HG03103 (cell line): ENCODE data around the gene NQO2.
"Not testable (repeated sequence)": the region's sequence is repeated elsewhere in the genome, so short reads cannot be mapped to it uniquely, and the experiment has no call there.

ENCODE experiments used
- ATAC-seq: cut with Tn5 transposase; IDR thresholded peaks from one replicate; pipeline ENCODE4 v1.9.1; 2021; ENCODE audit warnings: low read depth; ENCODE audit not compliant: unreplicated experiment

NQO2 gene

GRCh38 chr6:2988426-2989331, 11.0 kb upstream of the NQO2 start:
- ATAC-seq = peak; percentile 67

DNA sequence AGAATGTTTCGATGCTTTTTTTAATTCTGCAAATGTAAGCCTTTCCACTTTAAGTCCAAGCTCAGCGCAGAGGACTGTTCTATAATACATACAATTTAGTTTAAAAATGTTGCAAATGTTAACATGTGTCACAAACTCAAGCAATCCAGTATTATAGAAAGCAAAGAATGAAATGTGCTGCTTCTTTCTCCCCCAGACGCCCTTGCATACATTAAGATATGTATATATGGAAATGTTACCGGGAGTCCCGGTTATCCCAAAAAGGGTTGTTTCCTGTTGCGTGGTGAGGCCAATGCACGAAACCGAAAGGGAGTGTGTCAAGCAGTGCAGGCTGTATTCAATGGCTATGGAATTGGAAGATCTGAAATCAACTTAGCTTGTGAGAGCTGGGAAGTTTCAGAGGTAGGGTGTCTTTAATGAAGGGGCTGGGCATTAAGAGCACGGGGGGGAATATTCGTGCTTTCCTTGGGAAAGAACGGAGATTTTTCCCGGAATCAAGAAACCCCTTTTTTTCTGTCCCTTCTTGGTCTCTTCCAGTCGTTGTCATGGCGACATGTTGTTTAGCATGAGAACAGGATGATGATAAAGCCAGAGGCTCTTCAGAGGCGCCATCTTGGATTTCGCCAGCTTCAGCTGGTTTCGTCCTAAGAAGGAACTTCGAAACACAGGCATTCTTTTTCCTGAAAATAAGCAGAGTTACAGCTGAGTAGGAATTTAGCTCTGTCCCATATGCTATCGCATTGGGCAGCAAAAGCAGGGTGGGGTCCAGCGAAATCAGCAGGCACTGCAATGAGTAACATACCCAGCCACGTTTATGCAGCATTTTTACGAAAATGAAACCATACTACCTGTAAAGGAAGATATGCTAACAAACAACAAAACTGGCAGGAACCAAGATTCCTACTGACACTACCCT, 10.1 kb upstream of the NQO2 start:
- ATAC-seq = peak; percentile 54

GRCh38 chr6:2990248-2990931, 9.3 kb upstream of the NQO2 start:
- ATAC-seq = no peak

GRCh38 chr6:2990932-2991506, 8.7 kb upstream of the NQO2 start:
- no peak for ATAC-seq

GRCh38 chr6:2992330-2992979, 7.2 kb upstream of the NQO2 start:
- ATAC-seq = no peak

- no peak for ATAC-seq
Observed at GRCh38 chr6:2993755-2994317, 5.9 kb upstream of the NQO2 start.

DNA sequence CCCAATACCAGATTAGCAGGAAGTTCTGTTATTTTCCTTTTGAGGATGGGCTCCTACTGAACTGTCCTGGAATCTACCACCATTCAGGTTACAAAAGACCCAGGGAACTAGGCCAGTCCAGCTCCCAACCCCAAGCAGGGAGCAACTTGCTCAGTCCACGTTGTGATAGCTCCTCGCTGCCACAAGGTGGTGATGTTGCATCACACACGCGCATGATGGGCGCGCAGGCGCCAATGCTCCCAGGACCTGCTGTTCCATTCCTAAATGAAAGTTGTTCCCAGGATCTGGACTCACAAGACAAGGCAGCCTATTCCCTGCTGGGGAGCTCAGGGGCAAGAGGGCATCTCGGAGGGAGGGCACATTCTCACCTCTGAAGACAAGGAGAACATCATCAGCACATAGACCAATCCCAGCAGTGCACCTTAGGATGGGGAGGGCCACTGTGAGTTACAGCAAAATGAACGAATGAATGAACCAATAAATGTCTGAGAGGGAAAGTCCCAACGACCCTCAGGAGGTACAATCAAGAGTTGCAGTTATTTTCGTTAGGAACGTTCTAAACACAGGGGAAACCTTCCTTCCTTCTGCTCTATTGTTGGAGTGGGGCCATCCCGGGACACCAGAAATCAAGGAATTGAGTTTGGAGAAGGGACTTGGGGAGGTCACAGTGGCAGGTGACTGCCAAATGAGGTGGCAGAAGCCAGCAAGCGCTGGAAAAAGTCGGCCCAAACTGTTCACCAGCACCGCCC, 1.3 kb upstream of the NQO2 start:
- ATAC-seq = peak; percentile 34

GRCh38 chr6:2998998-2999617, 586 bp upstream of the NQO2 start:
- no peak for ATAC-seq

- no peak for ATAC-seq
Observed at GRCh38 chr6:3001146-3001772, 1.6 kb downstream of the NQO2 start.

DNA sequence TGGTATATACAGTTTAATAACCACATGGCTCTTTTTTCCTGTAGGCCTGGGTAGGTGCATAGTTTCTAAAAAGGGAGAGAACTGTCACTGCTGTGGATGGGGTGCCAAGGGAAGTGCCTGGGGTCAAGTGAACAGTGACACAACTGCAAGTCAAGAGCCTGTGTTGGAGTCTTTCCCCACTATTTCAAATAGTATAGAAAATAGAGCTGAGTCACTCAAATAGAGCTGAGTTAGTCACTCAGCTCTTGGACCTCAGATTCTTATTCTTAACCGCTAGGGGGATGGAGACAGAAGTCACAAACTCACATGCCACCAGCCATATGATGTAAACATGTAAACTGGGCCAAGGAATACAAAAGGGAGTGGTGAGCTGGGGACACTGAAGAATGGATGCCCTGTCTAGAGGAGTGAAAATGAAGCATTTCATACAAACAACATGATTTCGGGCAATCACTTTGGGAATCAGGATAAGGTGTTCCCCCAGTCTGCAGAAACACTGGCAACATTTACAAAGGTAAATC, 2.1 kb downstream of the NQO2 start:
- no peak for ATAC-seq

GRCh38 chr6:3003226-3003625, 3.5 kb downstream of the NQO2 start:
- not testable (repeated sequence) for ATAC-seq

DNA sequence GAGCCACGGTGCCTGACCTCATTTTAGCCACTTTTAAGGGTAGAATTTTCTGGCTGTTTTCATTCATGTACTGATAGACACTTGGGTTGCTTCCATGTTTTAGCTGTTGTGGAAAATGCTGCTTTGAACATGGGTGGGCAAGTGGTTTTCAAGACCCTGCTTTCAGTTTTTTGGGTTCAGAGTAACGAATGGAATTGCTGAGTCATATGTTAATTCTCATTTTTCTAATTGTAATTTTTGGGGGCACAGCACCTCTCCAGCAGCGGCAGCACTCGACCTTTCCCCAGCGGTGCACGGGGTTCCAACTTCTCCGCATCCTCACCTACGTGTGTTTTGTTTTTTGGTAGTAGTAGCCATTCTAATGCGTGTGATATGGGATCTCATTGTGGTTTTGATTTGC, 5.4 kb downstream of the NQO2 start:
- no peak for ATAC-seq

DNA sequence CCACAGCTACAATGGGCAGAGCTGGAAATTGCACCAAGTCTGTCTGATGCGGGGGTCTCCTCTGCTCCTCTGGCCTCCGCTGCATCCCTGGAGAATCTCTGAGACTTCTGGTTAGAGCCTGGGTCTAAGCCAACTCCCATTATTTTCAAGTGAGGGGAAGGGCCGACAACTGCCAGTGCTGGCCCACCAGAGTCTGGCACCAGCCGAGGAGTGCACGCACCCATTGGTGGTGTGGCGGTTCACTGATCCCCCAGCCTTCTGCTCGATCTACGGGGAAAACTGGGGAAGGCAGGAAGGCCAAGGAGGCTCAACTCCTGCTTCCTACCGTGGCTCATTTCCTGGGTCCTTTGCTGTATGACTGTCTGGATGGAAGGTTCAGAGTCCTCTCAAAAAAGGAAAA, 6.2 kb downstream of the NQO2 start:
- no peak for ATAC-seq

GRCh38 chr6:3006476-3006875, 6.8 kb downstream of the NQO2 start:
- ATAC-seq = no peak

DNA sequence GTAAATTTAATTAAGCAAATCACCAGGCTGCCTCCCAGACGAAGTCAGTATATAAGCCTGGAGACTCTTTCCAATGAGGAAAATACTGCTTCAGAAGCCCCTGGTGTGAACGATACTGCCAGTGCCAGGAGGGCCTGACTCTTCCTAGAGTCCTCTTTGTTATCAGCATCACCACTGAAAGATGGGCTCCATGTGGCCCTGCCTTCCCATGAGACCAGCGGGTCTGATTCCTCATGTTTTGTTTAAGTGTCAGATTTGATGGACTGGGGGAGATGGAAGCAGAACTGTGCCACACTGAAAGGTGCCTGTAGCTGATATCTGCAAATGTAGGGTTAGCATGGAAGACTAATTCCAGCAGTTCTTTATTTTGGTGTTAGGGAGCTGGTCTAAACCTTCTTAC, 7.9 kb downstream of the NQO2 start:
- ATAC-seq = no peak

GRCh38 chr6:3008712-3009265, 9.1 kb downstream of the NQO2 start:
- ATAC-seq = not testable (repeated sequence)

- ATAC-seq = no peak
Observed at GRCh38 chr6:3009930-3010329, 10.2 kb downstream of the NQO2 start.

DNA sequence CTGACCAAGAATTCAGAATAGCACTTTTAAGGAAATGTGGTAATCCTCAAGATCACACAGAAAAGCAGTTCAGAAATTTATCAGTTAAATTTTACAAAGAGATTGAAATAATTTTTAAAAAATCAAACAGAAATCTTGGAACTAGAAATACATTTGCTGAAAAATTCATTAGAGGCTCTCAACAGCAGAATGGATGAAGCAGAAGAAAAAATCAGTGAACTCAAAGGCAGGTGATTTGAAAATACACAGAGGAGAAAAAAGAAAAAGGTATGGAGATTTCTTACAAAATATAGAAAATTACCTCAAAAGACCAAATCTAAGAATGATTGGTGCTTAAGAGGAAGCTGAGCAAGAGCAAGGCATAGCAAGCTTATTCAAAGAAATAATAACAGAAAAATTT, 11.5 kb downstream of the NQO2 start:
- ATAC-seq = no peak
